ENCODE results near the gene DIP2B.
"Not testable (repeated sequence)": the region's sequence is repeated elsewhere in the genome, so short reads cannot be mapped to it uniquely, and the experiment has no call there.

Gene DIP2B

DNA sequence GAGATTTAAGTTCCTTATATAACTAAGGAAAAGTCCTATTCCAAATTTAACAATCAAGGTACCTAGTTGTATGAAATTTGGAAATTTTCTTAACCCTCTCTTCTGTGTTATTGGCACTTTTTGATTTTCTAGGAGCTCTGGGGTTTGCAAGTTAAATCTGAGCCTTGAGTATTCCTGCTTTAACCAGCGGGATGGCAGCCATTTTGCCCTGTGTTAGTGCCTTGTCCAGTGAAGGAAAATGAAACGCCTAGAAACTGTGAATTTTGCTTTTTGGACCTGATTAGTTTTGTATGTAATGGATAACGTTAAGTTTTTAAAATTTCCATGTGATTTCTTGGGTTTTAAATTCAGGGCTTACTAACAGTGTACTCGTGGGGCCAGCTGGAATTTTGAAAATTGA is 45.1 kb downstream of the DIP2B start:
- no peak for DNase-seq (ENCODE audit: low read depth in 2 of 2)

- no peak for DNase-seq (ENCODE audit: low read depth in 2 of 2)
These were observed 45.9 kb downstream of the DIP2B start for GRCh38 chr12:50550530-50551223.

DNA sequence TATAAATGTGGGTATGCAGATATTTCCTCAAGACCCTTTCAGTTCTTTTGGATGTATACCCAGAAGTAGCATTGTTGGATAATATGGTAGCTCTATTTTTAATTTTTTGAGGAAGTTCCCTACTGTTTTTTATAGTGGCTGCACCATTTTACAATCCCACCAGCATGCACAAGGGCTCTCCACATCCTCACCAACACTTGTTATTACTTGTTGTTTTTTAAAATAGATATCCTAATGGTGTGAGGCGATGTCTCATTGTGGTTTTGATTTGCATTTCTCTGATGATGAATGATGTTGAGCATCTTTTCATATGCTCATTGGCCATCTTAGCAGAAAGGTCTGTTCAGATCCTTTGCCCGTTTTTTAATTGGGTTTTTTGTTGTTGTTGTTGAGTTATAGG is 47.1 kb downstream of the DIP2B start:
- no peak for DNase-seq (ENCODE audit: low read depth in 2 of 2)

- DNase-seq (ENCODE audit: low read depth in 2 of 2): no peak
These were observed 49.9 kb downstream of the DIP2B start for GRCh38 chr12:50554651-50555050.

DNA sequence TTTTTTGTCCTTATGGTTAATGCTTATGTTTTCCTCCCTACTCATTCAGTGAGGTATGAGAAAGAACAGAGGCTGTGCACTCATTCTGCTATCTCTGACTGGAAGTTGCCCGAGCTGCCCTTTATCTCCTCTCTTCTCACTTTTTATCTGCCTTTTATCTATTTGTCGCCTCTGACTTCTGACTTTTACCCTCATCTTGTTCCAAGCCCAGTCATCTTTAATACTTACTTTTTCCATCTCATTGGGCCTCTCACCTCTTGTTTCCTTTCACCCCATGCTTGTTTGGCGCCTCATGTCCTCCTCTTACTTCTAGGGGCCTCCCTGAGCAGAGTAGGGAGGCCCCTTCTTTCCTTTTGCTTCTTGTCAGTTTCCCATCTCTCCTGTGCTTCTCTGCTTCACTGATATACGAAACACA is 50.7 kb downstream of the DIP2B start:
- no peak for DNase-seq (ENCODE audit: low read depth in 2 of 2)

- no peak for DNase-seq (ENCODE audit: low read depth in 2 of 2)
These were observed 51.5 kb downstream of the DIP2B start for GRCh38 chr12:50556273-50556672.

GRCh38 chr12:50556796-50557195 is 52.0 kb downstream of the DIP2B start:
- not testable (repeated sequence) for DNase-seq (ENCODE audit: low read depth in 2 of 2)

DNA sequence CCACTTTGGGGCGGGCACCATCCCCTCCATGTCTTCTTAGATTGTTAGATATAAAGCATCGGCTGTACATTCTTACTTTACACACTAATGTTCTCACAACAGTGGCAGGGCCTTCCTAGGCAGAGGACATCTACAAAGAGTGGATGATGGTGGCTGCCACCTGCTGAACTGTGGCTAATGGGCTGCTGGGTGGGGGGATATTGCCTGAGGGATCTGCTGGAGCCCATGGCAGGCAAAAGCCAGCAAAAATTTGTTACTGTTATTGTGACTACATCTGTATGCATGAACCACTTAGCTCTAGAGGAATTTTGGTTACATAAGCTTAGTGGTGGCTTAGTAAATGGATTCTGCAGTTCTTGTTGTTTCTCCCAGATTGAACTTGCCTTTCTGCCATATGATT is 52.6 kb downstream of the DIP2B start:
- DNase-seq (ENCODE audit: low read depth in 2 of 2): no peak

DNA sequence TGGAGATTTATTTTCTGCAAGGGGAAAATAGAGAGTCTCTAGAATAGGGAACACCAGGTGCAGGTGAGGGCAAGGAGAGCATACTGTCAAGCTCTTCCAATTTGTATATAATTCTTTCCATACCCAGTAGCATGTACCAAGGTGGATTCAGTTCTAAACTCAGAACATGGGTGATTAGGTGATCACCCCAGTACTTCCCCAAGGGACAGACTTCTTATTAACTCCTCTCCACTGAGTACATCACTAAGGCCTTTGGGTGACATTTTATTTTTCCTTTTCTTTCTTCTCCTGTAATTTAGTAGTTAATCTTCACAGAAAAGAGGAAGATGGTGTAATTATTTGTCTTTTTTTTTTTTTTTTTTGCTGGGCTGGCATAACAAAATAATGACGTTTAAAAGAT is 54.2 kb downstream of the DIP2B start:
- no peak for DNase-seq (ENCODE audit: low read depth in 2 of 2)

- no peak for DNase-seq (ENCODE audit: low read depth in 2 of 2)
These were observed 58.0 kb downstream of the DIP2B start for GRCh38 chr12:50562520-50563433.

- DNase-seq (ENCODE audit: low read depth in 2 of 2): no peak
These were observed 58.6 kb downstream of the DIP2B start for GRCh38 chr12:50563434-50563787.

GRCh38 chr12:50564237-50564947 is 59.6 kb downstream of the DIP2B start:
- DNase-seq (ENCODE audit: low read depth in 2 of 2): no peak

DNA sequence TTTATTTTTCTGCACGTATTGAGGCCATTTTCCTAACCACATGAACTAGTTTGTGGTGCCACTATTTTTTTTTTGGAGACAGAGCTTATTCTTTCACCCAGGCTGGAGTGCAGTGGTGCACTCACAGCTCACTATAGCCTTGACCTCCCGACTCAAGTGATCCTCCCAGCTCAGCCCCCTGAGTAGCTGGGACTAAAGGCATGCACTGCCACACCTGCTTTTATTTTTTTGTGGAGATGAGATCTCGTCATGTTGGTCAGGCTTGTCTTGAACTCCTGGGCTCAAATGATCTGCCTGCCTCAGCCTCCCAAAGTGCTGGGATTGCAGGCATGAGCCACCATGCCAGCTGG is 60.1 kb downstream of the DIP2B start:
- DNase-seq (ENCODE audit: low read depth in 2 of 2): no peak

GRCh38 chr12:50566066-50566465 is 61.3 kb downstream of the DIP2B start:
- DNase-seq (ENCODE audit: low read depth in 2 of 2): no peak

GRCh38 chr12:50567926-50568325 is 63.1 kb downstream of the DIP2B start:
- no peak for DNase-seq (ENCODE audit: low read depth in 2 of 2)

- DNase-seq (ENCODE audit: low read depth in 2 of 2): no peak
These were observed 63.7 kb downstream of the DIP2B start for GRCh38 chr12:50568338-50569091.

GRCh38 chr12:50569321-50569720 is 64.5 kb downstream of the DIP2B start:
- DNase-seq (ENCODE audit: low read depth in 2 of 2): no peak

DNA sequence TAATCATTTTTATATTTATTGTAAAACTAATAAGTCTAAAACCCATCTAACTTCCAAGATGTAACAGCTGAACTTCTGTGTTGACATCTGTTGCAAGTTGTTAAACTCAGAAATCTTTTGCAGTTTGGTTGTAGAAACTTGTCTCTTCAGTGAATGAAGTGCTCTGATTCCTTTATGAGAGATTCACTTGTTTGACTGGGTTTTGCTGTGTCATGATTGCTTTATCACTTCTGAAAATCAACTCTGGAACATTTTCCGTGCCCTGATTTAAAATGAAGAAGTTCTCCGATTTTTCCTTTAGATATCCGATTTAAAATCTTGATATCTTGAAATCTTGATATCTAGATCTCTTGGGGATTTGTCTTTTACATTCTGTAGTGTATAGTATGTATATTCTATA is 65.1 kb downstream of the DIP2B start:
- no peak for DNase-seq (ENCODE audit: low read depth in 2 of 2)

- no peak for DNase-seq (ENCODE audit: low read depth in 2 of 2)
These were observed 67.0 kb downstream of the DIP2B start for GRCh38 chr12:50571786-50572185.

- DNase-seq (ENCODE audit: low read depth in 2 of 2): no peak
These were observed 67.5 kb downstream of the DIP2B start for GRCh38 chr12:50572287-50572686.

DNA sequence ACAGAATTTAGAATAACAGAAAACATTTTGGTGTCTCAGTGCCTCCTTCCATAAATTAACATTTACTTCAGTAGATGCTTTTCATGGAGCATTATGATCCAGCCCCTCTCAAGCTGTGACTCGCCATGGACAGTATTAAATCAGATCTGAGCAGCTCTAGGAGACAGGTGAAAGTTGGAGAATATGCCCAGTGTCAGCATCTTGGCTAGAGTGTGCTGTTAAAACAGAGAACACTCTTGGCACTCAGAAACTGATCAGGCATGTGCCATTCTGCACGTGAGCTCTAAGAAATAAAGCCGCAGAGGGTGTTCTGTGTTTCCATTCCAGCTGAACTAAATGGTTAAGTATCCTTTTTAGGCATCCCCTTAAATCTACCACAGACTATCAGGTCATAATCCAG is 68.0 kb downstream of the DIP2B start:
- DNase-seq (ENCODE audit: low read depth in 2 of 2): no peak

DNA sequence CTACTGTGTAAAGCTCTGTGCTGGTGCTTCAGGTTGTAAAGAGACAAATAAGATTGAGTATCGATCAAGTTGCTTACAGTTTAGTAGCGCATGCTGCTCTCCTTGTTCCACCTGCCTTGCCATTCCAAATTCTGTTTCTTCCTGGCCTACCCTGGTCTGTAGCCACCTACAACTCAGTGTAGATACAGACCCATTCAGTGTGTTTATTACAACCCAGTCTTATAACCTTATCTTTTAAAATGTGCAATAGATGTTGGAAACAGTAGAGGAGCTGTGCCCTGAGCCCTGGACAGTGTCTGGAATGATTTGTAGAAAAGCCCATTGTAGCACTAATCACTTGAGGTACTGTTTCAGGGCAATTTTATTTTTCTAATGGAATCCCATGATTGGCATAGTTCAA is 68.5 kb downstream of the DIP2B start:
- DNase-seq (ENCODE audit: low read depth in 2 of 2): no peak

Measured in stimulated activated CD8-positive, alpha-beta memory T cell treated with anti-CD3 and anti-CD28 coated beads, Interleukin-2, amount 100 ng/mL, for 48 hours (primary cell).